Smooth muscle cell of the brain vasculature (primary cell): ENCODE data around the gene CPE.

Source experiments
- DNase-seq: peaks from one replicate; pipeline ENCODE4 v3.0.0-alpha.2; 2012; ENCODE audit warnings: low read depth, low spot score

Gene CPE

GRCh38 chr4:165364452-165365080 is 14.2 kb upstream of the CPE start:
- DNase-seq: no peak

DNA sequence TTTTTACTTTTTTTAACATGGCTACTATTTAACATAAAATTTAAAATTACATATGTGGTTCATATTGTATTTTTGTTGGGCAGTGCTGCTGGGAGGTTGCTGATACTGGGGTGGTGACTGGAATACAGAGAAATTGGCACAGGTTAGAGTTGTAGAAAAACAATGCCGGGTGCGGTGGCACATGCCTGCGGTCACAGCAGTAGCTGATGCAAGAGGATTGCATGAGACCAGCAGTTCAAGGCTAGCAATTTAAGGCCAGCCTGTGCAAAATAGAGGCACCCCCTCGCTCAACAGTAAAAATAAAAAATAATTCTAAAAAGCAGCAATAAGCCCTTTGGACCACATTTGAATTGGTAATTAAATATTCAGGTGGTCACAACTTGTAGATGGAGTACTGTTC is 11.8 kb upstream of the CPE start:
- no peak for DNase-seq

- no peak for DNase-seq
Observed at GRCh38 chr4:165368114-165368513, 10.7 kb upstream of the CPE start.

GRCh38 chr4:165368567-165368966 is 10.2 kb upstream of the CPE start:
- DNase-seq: no peak

- DNase-seq: no peak
Observed at GRCh38 chr4:165369522-165369921, 9.3 kb upstream of the CPE start.

DNA sequence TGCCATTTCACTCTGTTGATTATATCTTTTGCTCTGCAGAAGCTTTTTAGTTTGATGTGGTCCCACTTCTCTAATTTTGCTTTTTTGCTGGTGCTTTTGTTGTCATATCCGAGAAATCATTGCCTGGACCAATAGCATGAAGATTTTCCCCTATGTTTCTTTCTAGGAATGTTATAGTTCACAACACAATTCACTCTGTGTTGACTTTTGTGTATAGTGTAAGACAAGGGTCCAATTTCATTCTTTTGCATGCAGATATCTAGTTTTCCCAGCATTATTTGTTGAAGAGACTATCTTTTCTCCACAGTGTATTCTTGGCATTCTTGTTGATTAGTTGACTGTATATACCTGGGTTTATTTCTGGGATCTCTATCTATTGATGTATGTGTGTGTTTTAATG is 8.3 kb upstream of the CPE start:
- DNase-seq: no peak

DNA sequence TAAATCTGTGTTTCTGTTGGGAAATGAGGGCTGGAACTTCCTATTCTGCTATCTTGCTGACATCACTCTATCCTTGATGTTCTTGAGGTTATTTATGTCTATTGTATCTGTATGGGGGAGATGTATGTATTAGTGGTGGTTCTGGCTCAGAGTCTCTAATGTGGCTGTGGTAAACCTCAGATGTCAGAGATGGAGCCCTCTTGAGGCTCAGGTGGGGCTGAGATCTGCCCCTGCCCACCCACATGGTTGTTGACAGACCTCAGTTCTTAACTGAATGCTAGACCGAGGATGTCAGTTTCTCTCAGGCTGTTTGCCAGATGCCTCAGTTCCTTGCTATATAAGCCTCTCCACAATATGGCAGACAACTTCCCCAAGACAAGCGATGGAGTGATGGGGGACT is 3.3 kb upstream of the CPE start:
- DNase-seq: no peak

DNA sequence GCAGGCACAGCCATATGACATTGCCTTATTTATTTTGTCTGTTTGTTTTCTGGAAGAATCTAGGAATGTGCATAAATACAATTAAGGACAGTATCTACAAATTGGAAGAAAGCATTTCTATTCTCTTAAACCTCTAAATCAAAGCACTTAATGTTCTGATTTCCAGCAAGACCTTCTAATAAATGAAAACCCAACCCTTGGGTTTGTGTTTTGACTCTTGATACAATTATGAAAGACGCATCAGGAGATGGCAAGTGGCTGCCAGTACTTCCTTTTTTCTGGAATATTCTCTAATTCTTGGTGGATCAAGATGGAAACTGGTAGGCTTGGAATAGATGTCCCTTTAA is 437 bp upstream of the CPE start:
- no peak for DNase-seq

DNA sequence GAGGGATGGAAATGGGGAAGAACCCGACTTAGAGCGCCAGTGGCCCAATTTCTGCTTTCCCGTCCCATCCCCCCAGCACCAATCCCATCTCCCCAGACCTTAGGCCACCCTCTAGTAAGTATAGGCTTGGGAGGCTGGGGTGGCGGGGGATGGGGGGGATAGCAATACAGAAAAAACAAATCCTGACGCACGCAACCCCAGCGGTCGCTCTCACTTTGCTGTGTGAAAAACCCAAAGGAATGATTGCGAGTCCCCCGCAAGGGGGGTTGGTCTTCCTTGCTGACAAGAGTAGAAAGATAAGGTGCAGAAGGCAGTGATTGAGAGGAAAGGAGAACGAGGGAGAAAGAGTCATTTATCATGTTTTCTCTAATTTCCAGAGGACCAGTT is 863 bp downstream of the CPE start:
- no peak for DNase-seq

DNA sequence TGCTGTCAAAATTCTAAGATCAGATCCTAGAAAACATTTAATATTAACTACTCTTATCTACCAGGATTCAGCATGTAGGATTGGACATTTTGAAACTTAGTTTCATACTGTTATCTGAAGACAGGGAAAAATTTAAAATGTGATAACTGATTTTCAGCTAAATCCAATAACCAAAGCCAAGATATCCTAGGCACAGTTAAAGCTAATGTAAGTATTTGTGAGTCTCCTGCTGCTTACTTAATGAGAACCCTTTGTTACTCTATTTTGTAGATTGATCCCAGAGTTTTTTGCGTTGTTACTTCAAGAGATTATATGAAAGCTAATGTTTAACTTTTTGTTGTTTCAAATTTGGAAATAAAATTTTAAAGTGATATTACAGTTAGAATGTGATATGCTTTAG is 2.0 kb downstream of the CPE start:
- no peak for DNase-seq

GRCh38 chr4:165381821-165382373 is 3.1 kb downstream of the CPE start:
- no peak for DNase-seq

DNA sequence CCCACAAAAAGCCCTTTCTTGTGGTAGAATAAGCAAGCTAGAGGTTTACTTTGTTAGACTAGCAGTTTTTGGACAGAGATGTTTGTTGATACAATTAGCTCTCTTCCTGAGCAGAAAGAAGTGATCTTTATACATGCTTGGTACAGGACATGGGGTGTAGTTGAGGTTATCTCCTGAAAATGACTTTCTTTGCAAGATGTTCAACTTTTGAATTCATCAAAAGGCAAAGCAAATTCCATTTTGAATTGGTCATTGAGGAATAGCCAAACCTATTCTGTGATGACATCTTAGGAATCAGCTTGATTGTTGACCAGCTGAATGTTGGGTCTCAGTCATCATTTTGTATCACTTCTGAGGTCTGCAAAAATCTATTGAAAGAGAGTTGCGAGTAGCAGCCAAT is 3.8 kb downstream of the CPE start:
- no peak for DNase-seq

DNA sequence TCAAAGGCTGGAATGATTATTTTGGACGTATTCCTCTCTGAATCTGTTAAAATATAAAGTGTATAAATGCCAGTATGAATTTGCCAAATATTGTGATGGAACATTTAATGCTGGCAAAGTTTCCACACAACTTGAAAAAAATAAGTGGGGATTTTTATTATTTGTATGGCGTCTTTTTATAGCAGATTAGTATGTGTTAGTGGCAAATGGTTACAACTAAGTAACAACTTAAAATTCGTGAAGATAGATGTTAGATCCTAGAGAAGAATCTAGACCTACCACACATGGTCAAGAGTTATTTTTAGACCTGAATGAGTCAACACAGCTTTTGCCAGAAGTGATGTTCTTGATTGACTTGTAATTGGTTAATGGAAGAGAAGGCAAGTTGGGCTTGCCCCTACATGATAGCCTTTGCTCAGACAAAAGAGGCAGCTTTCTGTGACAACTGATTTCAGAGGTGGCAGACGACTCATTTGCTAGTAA is 4.8 kb downstream of the CPE start:
- DNase-seq: no peak

DNA sequence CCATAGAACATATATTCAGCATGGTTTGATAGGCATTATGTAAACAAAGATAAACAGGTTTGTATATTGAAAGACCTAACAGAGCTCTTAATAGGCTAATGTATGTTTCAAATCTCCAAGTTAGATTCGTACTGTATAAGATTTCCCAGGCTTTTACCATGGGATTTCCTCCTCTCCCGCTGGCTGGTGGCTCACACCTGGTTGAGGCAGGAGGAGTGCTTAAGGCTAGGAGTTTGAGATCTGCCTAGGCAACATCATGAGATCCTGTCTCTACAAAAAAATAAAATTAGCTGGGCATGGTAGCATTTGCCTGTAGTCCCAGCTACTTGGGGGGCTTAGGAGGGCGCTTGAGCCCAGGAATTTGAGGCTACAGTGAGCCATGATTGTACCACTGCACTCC is 5.4 kb downstream of the CPE start:
- no peak for DNase-seq

DNA sequence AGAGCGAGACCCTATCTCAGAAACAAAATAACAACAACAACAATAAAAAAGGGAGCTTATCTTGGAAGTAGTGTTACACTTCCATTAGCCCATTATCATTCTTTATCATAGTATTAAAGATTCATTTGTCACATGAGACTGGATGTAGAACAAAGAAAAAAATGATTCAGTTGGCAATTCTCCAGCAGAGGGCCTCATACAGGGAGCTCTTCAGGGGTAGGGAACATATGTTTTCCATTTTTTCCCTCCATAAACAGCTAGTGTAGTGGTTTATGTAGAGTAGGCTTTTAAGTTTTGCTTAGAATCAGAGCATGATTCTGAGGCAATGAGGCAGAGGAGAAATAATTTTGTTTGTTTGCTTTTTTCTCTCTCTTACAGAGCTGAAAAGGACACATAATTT is 5.8 kb downstream of the CPE start:
- peak; percentile 77 for DNase-seq

- DNase-seq: no peak
Observed at GRCh38 chr4:165385126-165385525, 6.3 kb downstream of the CPE start.

- no peak for DNase-seq
Observed at GRCh38 chr4:165386328-165386727, 7.5 kb downstream of the CPE start.

DNA sequence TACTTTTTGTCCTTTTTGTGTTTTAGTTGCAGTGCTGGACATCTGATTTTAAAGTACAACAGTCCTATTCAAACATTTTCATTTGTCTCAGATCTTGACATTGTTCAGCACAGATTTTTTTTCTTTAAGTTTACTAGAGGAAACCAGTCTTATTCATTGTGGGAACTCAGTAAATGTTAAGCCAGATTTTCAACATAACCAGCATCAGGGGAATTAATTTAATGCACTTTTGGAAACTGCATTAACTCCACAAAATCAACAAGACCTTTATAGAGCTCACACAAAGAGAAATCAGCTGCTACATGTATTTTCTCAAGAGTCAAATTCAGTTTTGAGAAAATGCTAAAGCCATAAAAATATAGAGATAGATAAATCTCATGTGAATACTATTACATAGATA is 9.9 kb downstream of the CPE start:
- DNase-seq: no peak

- DNase-seq: no peak
Observed at GRCh38 chr4:165393051-165393450, 14.2 kb downstream of the CPE start.

- no peak for DNase-seq
Observed at GRCh38 chr4:165393704-165394103, 14.9 kb downstream of the CPE start.

DNA sequence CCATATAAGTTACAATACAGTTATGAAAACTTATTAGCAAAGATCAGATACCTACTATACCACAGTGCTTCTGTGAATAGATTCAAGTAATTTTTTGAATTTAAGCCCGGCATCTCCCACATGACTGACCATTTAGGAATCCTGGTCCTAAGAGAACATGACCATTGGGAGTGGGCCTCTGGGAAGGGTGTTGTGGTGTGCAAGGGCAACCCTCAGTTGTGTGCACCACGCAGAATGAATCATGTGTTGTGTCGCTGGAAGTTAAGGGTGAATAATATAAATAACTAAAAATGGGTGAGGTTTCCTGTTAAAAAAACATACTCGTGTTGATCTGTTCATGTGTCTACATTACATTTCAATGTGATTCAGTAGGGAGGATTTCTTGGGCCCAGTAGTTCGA is 15.5 kb downstream of the CPE start:
- DNase-seq: no peak

DNA sequence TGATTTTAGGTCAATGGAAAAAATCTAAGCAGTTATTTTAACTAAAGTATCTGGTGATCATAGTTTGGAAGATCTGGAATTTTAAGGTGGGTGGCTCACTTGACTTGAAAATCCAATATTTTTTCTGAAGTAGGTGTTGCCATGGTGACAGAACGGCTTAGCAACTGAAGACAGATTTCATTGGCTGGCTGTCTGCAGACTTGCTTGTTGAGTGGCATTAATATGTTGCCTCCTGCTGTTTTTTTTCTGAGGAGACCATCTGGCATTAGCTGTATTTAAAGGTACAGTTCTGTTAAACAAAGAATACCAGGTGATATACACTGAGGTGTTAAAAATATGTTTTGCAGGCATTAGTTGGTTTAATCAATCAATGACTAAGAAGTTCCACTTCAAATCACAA is 19.8 kb downstream of the CPE start:
- no peak for DNase-seq

DNA sequence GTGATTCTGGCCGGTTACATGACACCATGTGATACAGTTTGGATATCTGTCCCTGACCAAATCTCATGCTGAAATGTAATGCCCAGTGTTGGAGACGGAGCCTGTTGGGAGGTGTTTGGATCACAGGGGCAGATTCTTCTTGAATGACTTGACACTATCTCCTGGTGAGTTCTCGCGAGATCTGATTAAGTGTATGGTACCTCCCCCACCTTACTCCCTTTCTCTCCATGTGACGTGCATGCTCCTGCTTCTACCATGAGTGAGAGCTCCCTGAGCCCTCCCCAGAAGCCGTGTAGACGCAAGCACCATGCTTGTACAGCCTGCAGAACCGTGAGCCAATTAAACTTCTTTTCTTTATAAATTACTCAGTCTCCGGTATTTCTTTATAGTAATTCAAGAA is 23.6 kb downstream of the CPE start:
- DNase-seq: no peak

DNA sequence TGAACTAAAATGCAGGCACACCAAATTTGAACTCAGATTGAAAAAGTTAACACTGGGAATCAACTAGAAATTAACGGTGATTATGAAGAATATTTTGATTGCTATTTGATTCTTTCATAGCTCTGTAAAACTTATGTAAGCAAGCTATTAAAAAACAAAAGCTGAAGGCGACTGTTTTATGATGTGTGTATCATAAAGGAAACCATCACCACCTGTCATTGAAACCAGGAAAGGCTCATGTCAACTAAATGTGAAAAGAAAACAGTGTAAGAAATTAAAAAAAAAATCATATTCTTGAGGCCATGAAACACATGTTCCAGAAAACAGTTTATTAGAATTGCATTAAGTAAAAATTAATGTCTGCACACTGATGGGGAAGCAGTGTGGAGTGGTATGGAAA is 24.2 kb downstream of the CPE start:
- no peak for DNase-seq
